ENCODE data around the gene TERT.

The TERT gene

GRCh38 chr5:1259806-1260480 is 34.9 kb downstream of the TERT start:
- no peak for DNase-seq (ENCODE audit: low read depth)

GRCh38 chr5:1257841-1258240 is 37.0 kb downstream of the TERT start:
- DNase-seq (ENCODE audit: low read depth) = no peak

GRCh38 chr5:1257363-1257762 is 37.5 kb downstream of the TERT start:
- no peak for DNase-seq (ENCODE audit: low read depth)

GRCh38 chr5:1256776-1257175 is 38.1 kb downstream of the TERT start:
- no peak for DNase-seq (ENCODE audit: low read depth)

- DNase-seq (ENCODE audit: low read depth) = no peak
Measured at GRCh38 chr5:1255081-1255561, 39.7 kb downstream of the TERT start.

GRCh38 chr5:1254196-1254595 is 40.7 kb downstream of the TERT start:
- no peak for DNase-seq (ENCODE audit: low read depth)

- DNase-seq (ENCODE audit: low read depth) = no peak
Measured at GRCh38 chr5:1253456-1254105, 41.3 kb downstream of the TERT start.

GRCh38 chr5:1252681-1253080 is 42.2 kb downstream of the TERT start:
- DNase-seq (ENCODE audit: low read depth) = no peak

- DNase-seq (ENCODE audit: low read depth) = no peak
Measured at GRCh38 chr5:1251678-1252580, 42.9 kb downstream of the TERT start.

GRCh38 chr5:1249366-1250280 is 45.2 kb downstream of the TERT start:
- DNase-seq (ENCODE audit: low read depth) = no peak

- no peak for DNase-seq (ENCODE audit: low read depth)
Measured at GRCh38 chr5:1247811-1248210, 47.1 kb downstream of the TERT start.

GRCh38 chr5:1246711-1247431 is 48.0 kb downstream of the TERT start:
- no peak for DNase-seq (ENCODE audit: low read depth)

- DNase-seq (ENCODE audit: low read depth) = no peak
Measured at GRCh38 chr5:1245905-1246576, 48.8 kb downstream of the TERT start.

- DNase-seq (ENCODE audit: low read depth) = no peak
Measured at GRCh38 chr5:1244976-1245375, 49.9 kb downstream of the TERT start.

GRCh38 chr5:1244255-1244654 is 50.6 kb downstream of the TERT start:
- DNase-seq (ENCODE audit: low read depth) = no peak

- DNase-seq (ENCODE audit: low read depth) = no peak
Measured at GRCh38 chr5:1243487-1244130, 51.3 kb downstream of the TERT start.

GRCh38 chr5:1242733-1243486 is 52.0 kb downstream of the TERT start:
- no peak for DNase-seq (ENCODE audit: low read depth)

- no peak for DNase-seq (ENCODE audit: low read depth)
Measured at GRCh38 chr5:1241509-1242080, 53.3 kb downstream of the TERT start.

Measured in activated T-helper 9 cell treated with anti-CD3 and anti-CD28 coated beads, Interleukin-2, amount 50 U/mL, for 16 hours (primary cell).